Liver (tissue), 9 donors: Measurements from ENCODE around the gene NIT1. TPM values are rescaled to one million over a fixed set of nuclear protein-coding genes. Genes with fewer than 3 reads are reported as not detected.
A peak's percentile ranks its signal among the peaks of the same experiment; 100 is the strongest.

Source experiments
- DNase-seq: peaks from one replicate; pipeline ENCODE4 v3.0.0-alpha.2; 2017; ENCODE audit warnings: low spot score
- H3K27ac ChIP-seq, 2 donors: one replicate each; pipeline ENCODE4 v1.7.0; 2013; ENCODE audit warnings: inconsistent platforms in 2 of 2, low read length in 2 of 2, control low read depth in 1 of 2, low read depth in 1 of 2, mild to moderate bottlenecking in 1 of 2
- H3K27me3 ChIP-seq, 4 donors: one replicate each; pipeline versions ENCODE4 v1.6.1 to v1.7.0; 2013; ENCODE audit warnings: low read length in 3 of 4, inconsistent platforms in 1 of 4, mild to moderate bottlenecking in 1 of 4, moderate library complexity in 1 of 4; ENCODE audit not compliant: control insufficient read depth in 4 of 4, insufficient read depth in 4 of 4
- H3K36me3 ChIP-seq, 4 donors: one replicate each; pipeline versions ENCODE4 v1.6.1 to v1.7.0; 2013; ENCODE audit warnings: low read length in 3 of 4, mild to moderate bottlenecking in 3 of 4, low read depth in 1 of 4, moderate library complexity in 1 of 4; ENCODE audit not compliant: control insufficient read depth in 4 of 4, insufficient read depth in 3 of 4
- H3K4me1 ChIP-seq, 4 donors: one replicate each; pipeline versions ENCODE4 v1.6.1 to v1.7.0; 2013; ENCODE audit warnings: low read length in 3 of 4, mild to moderate bottlenecking in 3 of 4, moderate library complexity in 1 of 4; ENCODE audit not compliant: control insufficient read depth in 4 of 4, insufficient read depth in 4 of 4
- H3K4me3 ChIP-seq, 3 donors: one replicate each; pipeline versions ENCODE4 v1.6.1 to v1.7.0; 2013; ENCODE audit warnings: low read length in 3 of 3, control low read depth in 1 of 3, low read depth in 1 of 3, mild to moderate bottlenecking in 1 of 3
- H3K9ac ChIP-seq, 2 donors: one replicate each; pipeline ENCODE4 v1.7.0; 2013; ENCODE audit warnings: low read length in 2 of 2, mild to moderate bottlenecking in 2 of 2, moderate library complexity in 2 of 2, control low read depth in 1 of 2, low read depth in 1 of 2
- H3K9me3 ChIP-seq, 4 donors: one replicate each; pipeline versions ENCODE4 v1.6.1 to v1.7.0; 2013; ENCODE audit warnings: low read length in 3 of 4; ENCODE audit not compliant: control insufficient read depth in 4 of 4
- EGR1 ChIP-seq, 2 donors: IDR thresholded peaks; 2 replicates each; pipeline ENCODE4 v1.6.1; 2016 to 2018; ENCODE audit warnings: antibody characterized with exemption in 2 of 2, low read depth in 2 of 2
- FOXA2 ChIP-seq: IDR thresholded peaks from 2 replicates; pipeline ENCODE4 v1.6.1; 2016; ENCODE audit warnings: antibody characterized with exemption
- GABPA ChIP-seq, 2 donors: IDR thresholded peaks in 1 of 2; conservative IDR thresholded peaks in 1 of 2; 2 replicates each; pipeline ENCODE4 v1.6.1; 2016; ENCODE audit warnings: antibody characterized with exemption in 2 of 2, mild to moderate bottlenecking in 1 of 2, moderate library complexity in 1 of 2
- HNF4A ChIP-seq, 2 donors: conservative IDR thresholded peaks; 2 replicates each; pipeline ENCODE4 v1.6.1; 2016; ENCODE audit warnings: antibody characterized with exemption in 2 of 2, mild to moderate bottlenecking in 2 of 2
- HNF4G ChIP-seq: IDR thresholded peaks from 2 replicates; pipeline ENCODE4 v1.6.1; 2016; ENCODE audit warnings: antibody characterized with exemption
- JUND ChIP-seq, 2 donors: IDR thresholded peaks; 2 replicates each; pipeline ENCODE4 v1.6.1; 2016; ENCODE audit warnings: antibody characterized with exemption in 2 of 2
- NR2F2 ChIP-seq: IDR thresholded peaks from 2 replicates; pipeline ENCODE4 v1.6.1; 2016; ENCODE audit warnings: antibody characterized with exemption
- RAD21 ChIP-seq, 2 donors: IDR thresholded peaks; 2 replicates each; pipeline ENCODE4 v1.6.1; 2016; ENCODE audit warnings: antibody characterized with exemption in 2 of 2, mild to moderate bottlenecking in 2 of 2
- RXRA ChIP-seq, 2 donors: IDR thresholded peaks; 2 replicates each; pipeline ENCODE4 v1.6.1; 2017 to 2018; ENCODE audit warnings: antibody characterized with exemption in 2 of 2, mild to moderate bottlenecking in 1 of 2
- SP1 ChIP-seq: IDR thresholded peaks from 2 replicates; pipeline ENCODE4 v1.6.1; 2018; ENCODE audit warnings: antibody characterized with exemption, mild to moderate bottlenecking
- YY1 ChIP-seq: IDR thresholded peaks from 2 replicates; pipeline ENCODE4 v1.6.1; 2016; ENCODE audit warnings: antibody characterized with exemption, mild to moderate bottlenecking
- WGBS: extraction: QIAGEN DNeasy Blood & Tissue Kit; methylation state at CpG from one replicate; pipeline ENCODE4 v1.1.7; 2013; 5-methylcytosine and 5-hydroxymethylcytosine counted together
- polyA plus RNA-seq, 2 donors: library from polyadenylated mRNA; stranded (reverse) in 1 of 2; unstranded in 1 of 2; fragments of 200-250 nt in 1 of 2; fragments of >200 nt in 1 of 2; fragmentation: Nextera tagmentation in 1 of 2; extraction: Ambion mirVana in 1 of 2; gene quantifications; one replicate each; pipeline versions ENCODE4 v1.2.1 to v1.2.3, GENCODE V29; 2013 to 2015
- total RNA-seq, 2 donors: library from RNA; depleted of rRNA; stranded (reverse); fragments of >200 nt; gene quantifications; one replicate each; pipeline ENCODE4 v1.2.3, GENCODE V29; 2014
- TF ChIP-seq, protein P1 (sequence below): fragments of 150-350 bp; IDR thresholded peaks from 2 replicates; pipeline ENCODE4 v1.5.1; 2017; ENCODE audit warnings: improper control_type of control experiment, low read depth, low read length; ENCODE audit not compliant: missing input control
- TF ChIP-seq, protein P2 (sequence below): IDR thresholded peaks from 2 replicates; pipeline ENCODE4 v1.6.1; 2016; ENCODE audit warnings: antibody characterized with exemption
- TF ChIP-seq, protein P3 (sequence below): IDR thresholded peaks from 2 replicates; pipeline ENCODE4 v1.6.1; 2016; ENCODE audit warnings: antibody characterized with exemption
- TF ChIP-seq, protein P4 (sequence below): IDR thresholded peaks from 2 replicates; pipeline ENCODE4 v1.6.1; 2016; ENCODE audit warnings: antibody characterized with exemption
- donor health status: healthy.
- donor health status: healthy.
- donor health status: healthy.
- donor health status: healthy.
- donor health status: healthy.

Gene NIT1
- total and polyA plus RNA-seq, 4 donors: 17.8 to 45.8 (median 39.3) TPM

DNA sequence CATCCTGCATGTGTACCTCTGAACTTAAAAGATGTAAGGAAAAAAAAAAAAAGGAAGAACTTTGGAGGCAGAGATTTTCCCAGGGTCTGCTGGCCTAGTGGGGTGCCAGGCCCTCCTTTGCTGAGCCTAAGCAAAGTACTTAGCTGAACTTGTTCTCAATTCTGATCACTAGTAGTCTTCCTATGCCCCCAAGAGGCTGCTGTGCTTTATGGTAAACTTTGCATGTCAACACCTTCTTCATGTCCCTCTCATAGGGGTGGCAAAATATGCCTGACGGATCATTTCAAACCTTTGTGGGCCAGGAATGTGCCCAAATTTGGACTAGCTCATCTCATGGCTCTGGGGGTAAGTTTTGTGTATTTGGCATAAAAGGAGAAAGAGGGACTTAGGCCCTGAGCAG is 40.0 kb downstream of the NIT1 start:
- no peaks in the 10 kb centered on the region for H3K9me3 ChIP-seq
- peaks cover 0 to 8% (median 2%) of the 10 kb centered on the region in 4 donors for H3K36me3 ChIP-seq
- no peak overlapping the region for H3K9ac ChIP-seq
- no peaks in the 10 kb centered on the region for H3K27me3 ChIP-seq
- TF ChIP-seq FOXA2 (no peak), YY1 (no peak), GABPA (IDR thresholded peaks at IDR 0.05 in 1 of 2, conservative IDR thresholded peaks at IDR 0.05 in 1 of 2) (no peak), JUND (IDR thresholded peaks at IDR 0.05) (no peak), RXRA (IDR thresholded peaks at IDR 0.05) (no peak), EGR1 (IDR thresholded peaks at IDR 0.05; ENCODE audit: low read depth in 2 of 2) (no peak), HNF4G (no peak), RAD21 (IDR thresholded peaks at IDR 0.05) (no peak), SP1 (no peak), NR2F2 (no peak), HNF4A (conservative IDR thresholded peaks at IDR 0.05) (no peak)
- TF ChIP-seq, protein P1, sequence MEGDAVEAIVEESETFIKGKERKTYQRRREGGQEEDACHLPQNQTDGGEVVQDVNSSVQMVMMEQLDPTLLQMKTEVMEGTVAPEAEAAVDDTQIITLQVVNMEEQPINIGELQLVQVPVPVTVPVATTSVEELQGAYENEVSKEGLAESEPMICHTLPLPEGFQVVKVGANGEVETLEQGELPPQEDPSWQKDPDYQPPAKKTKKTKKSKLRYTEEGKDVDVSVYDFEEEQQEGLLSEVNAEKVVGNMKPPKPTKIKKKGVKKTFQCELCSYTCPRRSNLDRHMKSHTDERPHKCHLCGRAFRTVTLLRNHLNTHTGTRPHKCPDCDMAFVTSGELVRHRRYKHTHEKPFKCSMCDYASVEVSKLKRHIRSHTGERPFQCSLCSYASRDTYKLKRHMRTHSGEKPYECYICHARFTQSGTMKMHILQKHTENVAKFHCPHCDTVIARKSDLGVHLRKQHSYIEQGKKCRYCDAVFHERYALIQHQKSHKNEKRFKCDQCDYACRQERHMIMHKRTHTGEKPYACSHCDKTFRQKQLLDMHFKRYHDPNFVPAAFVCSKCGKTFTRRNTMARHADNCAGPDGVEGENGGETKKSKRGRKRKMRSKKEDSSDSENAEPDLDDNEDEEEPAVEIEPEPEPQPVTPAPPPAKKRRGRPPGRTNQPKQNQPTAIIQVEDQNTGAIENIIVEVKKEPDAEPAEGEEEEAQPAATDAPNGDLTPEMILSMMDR: no peak
- TF ChIP-seq, protein P2, sequence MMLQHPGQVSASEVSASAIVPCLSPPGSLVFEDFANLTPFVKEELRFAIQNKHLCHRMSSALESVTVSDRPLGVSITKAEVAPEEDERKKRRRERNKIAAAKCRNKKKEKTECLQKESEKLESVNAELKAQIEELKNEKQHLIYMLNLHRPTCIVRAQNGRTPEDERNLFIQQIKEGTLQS: no peak
- TF ChIP-seq, protein P3, sequence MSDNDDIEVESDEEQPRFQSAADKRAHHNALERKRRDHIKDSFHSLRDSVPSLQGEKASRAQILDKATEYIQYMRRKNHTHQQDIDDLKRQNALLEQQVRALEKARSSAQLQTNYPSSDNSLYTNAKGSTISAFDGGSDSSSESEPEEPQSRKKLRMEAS: no peak
- no peak for DNase-seq
- peaks cover 10 to 33% (median 23%) of the 10 kb centered on the region in 4 donors for H3K4me1 ChIP-seq
- H3K27ac ChIP-seq: no peak overlapping the region
- 95% methylated on average over 1 of the region's 1 CpG for WGBS
- H3K4me3 ChIP-seq: no peak overlapping the region

DNA sequence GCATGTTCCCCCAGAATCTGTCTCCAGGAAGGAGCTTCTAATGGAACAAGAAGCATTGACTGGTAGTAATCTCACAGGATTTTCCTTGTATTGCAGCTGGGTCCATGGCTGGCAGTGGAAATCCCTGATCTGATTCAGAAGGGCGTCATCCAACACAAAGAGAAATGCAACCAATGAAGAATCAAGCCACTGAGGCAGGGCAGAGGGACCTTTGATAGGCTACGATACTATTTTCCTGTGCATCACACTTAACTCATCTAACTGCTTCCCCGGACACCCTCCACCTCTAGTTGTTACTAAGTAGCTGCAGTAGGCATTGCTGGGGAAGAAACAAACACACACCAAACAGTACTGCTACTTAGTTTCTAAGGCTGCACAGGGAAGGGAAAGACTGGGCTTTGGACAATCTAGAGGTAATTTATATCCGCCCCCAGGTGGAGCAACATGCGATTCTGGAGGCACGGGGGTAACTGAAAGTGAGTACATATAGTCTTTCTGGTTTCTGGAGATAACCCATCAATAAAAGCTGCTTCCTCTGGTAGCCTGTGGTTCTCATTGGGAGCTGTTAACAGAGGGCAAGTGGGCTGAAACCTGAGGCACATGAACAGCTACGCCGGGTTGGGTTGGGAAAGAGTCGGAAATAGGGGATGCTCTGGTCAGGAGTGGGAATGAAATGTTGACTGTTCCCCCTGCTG is 40.6 kb downstream of the NIT1 start:
- H3K27ac ChIP-seq: peak overlapping the region; percentile 64 to 79
- WGBS: 71% methylated on average over 9 of the region's 9 CpGs
- TF ChIP-seq, protein P4, sequence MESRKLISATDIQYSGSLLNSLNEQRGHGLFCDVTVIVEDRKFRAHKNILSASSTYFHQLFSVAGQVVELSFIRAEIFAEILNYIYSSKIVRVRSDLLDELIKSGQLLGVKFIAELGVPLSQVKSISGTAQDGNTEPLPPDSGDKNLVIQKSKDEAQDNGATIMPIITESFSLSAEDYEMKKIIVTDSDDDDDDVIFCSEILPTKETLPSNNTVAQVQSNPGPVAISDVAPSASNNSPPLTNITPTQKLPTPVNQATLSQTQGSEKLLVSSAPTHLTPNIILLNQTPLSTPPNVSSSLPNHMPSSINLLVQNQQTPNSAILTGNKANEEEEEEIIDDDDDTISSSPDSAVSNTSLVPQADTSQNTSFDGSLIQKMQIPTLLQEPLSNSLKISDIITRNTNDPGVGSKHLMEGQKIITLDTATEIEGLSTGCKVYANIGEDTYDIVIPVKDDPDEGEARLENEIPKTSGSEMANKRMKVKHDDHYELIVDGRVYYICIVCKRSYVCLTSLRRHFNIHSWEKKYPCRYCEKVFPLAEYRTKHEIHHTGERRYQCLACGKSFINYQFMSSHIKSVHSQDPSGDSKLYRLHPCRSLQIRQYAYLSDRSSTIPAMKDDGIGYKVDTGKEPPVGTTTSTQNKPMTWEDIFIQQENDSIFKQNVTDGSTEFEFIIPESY: no peak
- TF ChIP-seq FOXA2 (no peak), HNF4A (conservative IDR thresholded peaks at IDR 0.05) (no peak), HNF4G (no peak), RAD21 (IDR thresholded peaks at IDR 0.05) (no peak)
- peaks cover 0 to 10% (median 5%) of the 10 kb centered on the region in 4 donors for H3K36me3 ChIP-seq
- no peaks in the 10 kb centered on the region for H3K27me3 ChIP-seq
- H3K4me3 ChIP-seq: peak overlapping the region; percentile 76 to 94 (median 81)
- H3K9ac ChIP-seq: peak overlapping the region in 1 of 2 donors; percentile 45
- no peaks in the 10 kb centered on the region for H3K9me3 ChIP-seq
- no peak for DNase-seq
- peaks cover 10 to 31% (median 21%) of the 10 kb centered on the region in 4 donors for H3K4me1 ChIP-seq
